Breast epithelium (tissue), 3 donors: ENCODE data around the gene SPANXN4.

ENCODE experiments used
- CTCF ChIP-seq, 3 donors: fragments of 450-650 bp; IDR thresholded peaks; one replicate each; pipeline ENCODE4 v1.5.1; 2016 to 2017; ENCODE audit warnings: antibody characterized with exemption in 3 of 3, mild to moderate bottlenecking in 3 of 3, moderate library complexity in 3 of 3
- POLR2A ChIP-seq: fragments of 450-650 bp; IDR thresholded peaks from one replicate; pipeline ENCODE4 v1.6.1; 2016; ENCODE audit warnings: antibody characterized with exemption, mild to moderate bottlenecking, moderate library complexity

GRCh38 chrX:143017272-143017671, 8.5 kb upstream of the SPANXN4 start:
- TF ChIP-seq POLR2A (no peak), CTCF (IDR thresholded peaks at IDR 0.05) (no peak)
